ENCODE data around the gene GLRX5. TPM values are rescaled to one million over a fixed set of nuclear protein-coding genes. Genes with fewer than 3 reads are reported as not detected.
"Not testable (repeated sequence)": the region's sequence is repeated elsewhere in the genome, so short reads cannot be mapped to it uniquely, and the experiment has no call there.

GLRX5 gene
- total and polyA plus RNA-seq, 12 donors: 32.7 to 134 (median 71.6) TPM

DNA sequence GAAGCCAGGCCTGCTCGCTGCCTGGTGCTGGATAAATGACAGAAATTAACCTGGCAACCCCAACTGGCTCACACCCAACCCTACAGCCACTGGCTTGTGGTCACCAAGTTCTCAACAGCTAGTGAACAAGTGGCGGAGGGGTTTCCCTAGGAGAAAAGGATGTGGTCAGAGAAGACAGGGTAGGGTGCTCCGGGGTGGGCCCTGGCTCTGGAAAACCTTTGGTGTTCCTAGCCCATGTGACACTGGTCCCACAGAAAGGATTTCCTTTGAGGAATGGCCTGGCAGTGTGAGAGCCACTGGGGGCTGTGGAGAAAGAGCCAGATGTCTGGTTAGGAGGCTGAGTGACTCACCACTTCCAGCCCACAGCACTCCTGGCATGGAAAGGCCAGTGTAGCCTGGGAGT is 27.1 kb upstream of the GLRX5 start:
- H3K27me3 ChIP-seq: no peaks in the 10 kb centered on the region
- WGBS, 4 donors: 42 to 68% (median 46%) methylated on average over 3 of the region's 3 CpGs
- no peaks in the 10 kb centered on the region for H3K36me3 ChIP-seq (replicated peaks in 1 of 2)
- intact Hi-C loops (cut with DNase I): no loop called here
- H3K4me1 ChIP-seq (replicated peaks in 1 of 2): peaks cover 20 to 66% of the 10 kb centered on the region in 2 donors
- no peak overlapping the region for H3K4me3 ChIP-seq
- H3K27ac ChIP-seq: peak overlapping the region; percentile 56 to 90 (median 77)
- TF ChIP-seq POLR2A (IDR thresholded peaks at IDR 0.05): no peak
- TF ChIP-seq, protein P1, sequence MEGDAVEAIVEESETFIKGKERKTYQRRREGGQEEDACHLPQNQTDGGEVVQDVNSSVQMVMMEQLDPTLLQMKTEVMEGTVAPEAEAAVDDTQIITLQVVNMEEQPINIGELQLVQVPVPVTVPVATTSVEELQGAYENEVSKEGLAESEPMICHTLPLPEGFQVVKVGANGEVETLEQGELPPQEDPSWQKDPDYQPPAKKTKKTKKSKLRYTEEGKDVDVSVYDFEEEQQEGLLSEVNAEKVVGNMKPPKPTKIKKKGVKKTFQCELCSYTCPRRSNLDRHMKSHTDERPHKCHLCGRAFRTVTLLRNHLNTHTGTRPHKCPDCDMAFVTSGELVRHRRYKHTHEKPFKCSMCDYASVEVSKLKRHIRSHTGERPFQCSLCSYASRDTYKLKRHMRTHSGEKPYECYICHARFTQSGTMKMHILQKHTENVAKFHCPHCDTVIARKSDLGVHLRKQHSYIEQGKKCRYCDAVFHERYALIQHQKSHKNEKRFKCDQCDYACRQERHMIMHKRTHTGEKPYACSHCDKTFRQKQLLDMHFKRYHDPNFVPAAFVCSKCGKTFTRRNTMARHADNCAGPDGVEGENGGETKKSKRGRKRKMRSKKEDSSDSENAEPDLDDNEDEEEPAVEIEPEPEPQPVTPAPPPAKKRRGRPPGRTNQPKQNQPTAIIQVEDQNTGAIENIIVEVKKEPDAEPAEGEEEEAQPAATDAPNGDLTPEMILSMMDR (IDR thresholded peaks at IDR 0.05): no peak
- no peaks in the 10 kb centered on the region for H3K9me3 ChIP-seq (replicated peaks in 1 of 3)
- DNase-seq: peak in 6 of 7 donors; percentile 73 to 84 (median 77)

DNA sequence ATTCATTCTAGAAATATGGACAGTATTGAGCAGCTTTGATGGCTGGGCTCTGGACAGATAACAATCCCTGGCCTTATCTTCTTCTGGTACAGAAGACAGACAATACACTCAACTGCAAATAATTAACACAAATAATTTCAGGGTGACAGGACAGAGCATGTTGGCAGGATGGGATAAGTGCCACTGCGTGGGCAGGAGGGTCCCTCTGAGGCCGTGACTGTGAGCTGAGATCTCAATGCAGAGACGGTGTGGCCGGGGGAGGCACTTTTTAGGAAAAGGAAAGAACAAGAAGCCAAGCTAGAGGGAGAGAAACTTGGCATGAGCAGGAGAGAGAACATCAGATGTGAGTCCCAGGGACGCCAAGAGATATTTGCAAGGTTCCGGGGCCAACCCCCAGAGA is 26.5 kb upstream of the GLRX5 start:
- Histone ChIP-seq H3K4me1 (replicated peaks in 1 of 2) (peaks cover 20 to 64% of the 10 kb centered on the region in 2 donors), H3K27ac (peak overlapping the region in 4 of 5 donors; percentile 67 to 90 (median 81)), H3K9me3 (replicated peaks in 1 of 3) (no peaks in the 10 kb centered on the region), H3K4me3 (no peak overlapping the region), H3K36me3 (replicated peaks in 1 of 2) (no peaks in the 10 kb centered on the region), H3K27me3 (no peaks in the 10 kb centered on the region)
- intact Hi-C loops (cut with DNase I): no loop called here
- DNase-seq: peak in 2 of 7 donors; percentile 6 to 13
- TF ChIP-seq, protein P1 (IDR thresholded peaks at IDR 0.05): no peak
- TF ChIP-seq POLR2A (IDR thresholded peaks at IDR 0.05): no peak
- 86 to 95% (median 87%) methylated on average over 6 of the region's 6 CpGs for WGBS, 4 donors

DNA sequence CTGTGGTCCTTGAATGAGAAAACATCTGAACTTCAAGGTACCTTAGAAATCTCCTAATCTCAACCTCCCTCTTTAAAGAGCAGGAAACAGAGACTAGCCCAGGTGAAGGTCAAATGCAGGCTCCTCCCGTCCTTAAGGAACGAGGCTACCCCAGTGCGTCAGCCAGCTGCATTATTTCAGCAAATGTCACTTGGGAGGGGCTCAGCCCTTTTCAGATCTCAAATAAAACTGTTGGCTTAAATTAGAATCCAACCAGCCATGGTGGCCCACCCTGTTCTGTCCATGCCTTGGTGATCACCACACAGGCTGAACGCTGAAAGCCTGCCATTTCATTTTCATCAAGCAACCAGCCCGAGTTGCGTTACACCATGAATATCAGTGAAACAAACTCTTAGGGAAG is 25.4 kb upstream of the GLRX5 start:
- peaks cover 20 to 68% of the 10 kb centered on the region in 2 donors for H3K4me1 ChIP-seq (replicated peaks in 1 of 2)
- H3K4me3 ChIP-seq: no peak overlapping the region
- intact Hi-C loops (cut with DNase I): no loop called here
- H3K36me3 ChIP-seq (replicated peaks in 1 of 2): no peaks in the 10 kb centered on the region
- DNase-seq: peak in 2 of 7 donors; percentile 14 to 30
- H3K27ac ChIP-seq: peak overlapping the region in 2 of 5 donors; percentile 29 to 77
- 60 to 83% (median 68%) methylated on average over 6 of the region's 6 CpGs for WGBS, 4 donors
- no peaks in the 10 kb centered on the region for H3K9me3 ChIP-seq (replicated peaks in 1 of 3)
- H3K27me3 ChIP-seq: no peaks in the 10 kb centered on the region
- TF ChIP-seq, protein P1 (IDR thresholded peaks at IDR 0.05): no peak
- no peak for TF ChIP-seq POLR2A (IDR thresholded peaks at IDR 0.05)

- WGBS, 4 donors: 87 to 97% (median 94%) methylated on average over 6 to 9 of the region's 9 CpGs
- H3K36me3 ChIP-seq (replicated peaks in 1 of 2); H3K9me3 ChIP-seq (replicated peaks in 1 of 3); H3K4me3 ChIP-seq; H3K27me3 ChIP-seq; intact Hi-C loops (cut with DNase I): not testable (repeated sequence)
- DNase-seq: peak in 2 of 7 donors; percentile 5 to 11
- peak overlapping the region in 1 of 5 donors; percentile 29 for H3K27ac ChIP-seq
- H3K4me1 ChIP-seq (replicated peaks in 1 of 2): peaks cover 24 to 72% of the 10 kb centered on the region in 2 donors
These were observed 24.5 kb upstream of the GLRX5 start for GRCh38 chr14:95510344-95510743.

GRCh38 chr14:95510804-95511203 is 24.0 kb upstream of the GLRX5 start:
- TF ChIP-seq POLR2A (IDR thresholded peaks at IDR 0.05): no peak
- TF ChIP-seq, protein P1 (IDR thresholded peaks at IDR 0.05): no peak
- no peak overlapping the region for H3K27ac ChIP-seq
- 87 to 94% (median 91%) methylated on average over 4 to 5 of the region's 5 CpGs for WGBS, 4 donors
- intact Hi-C loops (cut with DNase I): no loop called here
- no peak overlapping the region for H3K4me3 ChIP-seq
- H3K4me1 ChIP-seq (replicated peaks in 1 of 2): peaks cover 29 to 76% of the 10 kb centered on the region in 2 donors
- H3K36me3 ChIP-seq (replicated peaks in 1 of 2): no peaks in the 10 kb centered on the region
- DNase-seq: peak in 2 of 7 donors; percentile 8 to 15
- H3K9me3 ChIP-seq (replicated peaks in 1 of 3): no peaks in the 10 kb centered on the region
- no peaks in the 10 kb centered on the region for H3K27me3 ChIP-seq

All from adrenal gland (tissue), 12 donors.